Measurements from ENCODE around the gene SPATA31D4. TPM values are rescaled to one million over a fixed set of nuclear protein-coding genes. Genes with fewer than 3 reads are reported as not detected.

SPATA31D4 gene
- total RNA-seq: not detected in 2 replicates

GRCh38 chr9:81928305-81928704, at the start of gene SPATA31D4:
Gene SPATA31D4 (plus strand): TSS chr9:81928428. CDS start chr9:81928514, 86 bp downstream.

GRCh38 chr9:81943393-81943792, 15.2 kb downstream of the SPATA31D4 start, which contains the start of gene SPATA31D3:
Gene SPATA31D3 (plus strand): TSS chr9:81943500. CDS start chr9:81943586, 86 bp downstream.

Other genes starting within 250 kb of the SPATA31D4 start
- 50.1 and 51.3 TPM in 2 replicates for gene TLE1, start 238.9 kb upstream of the SPATA31D4 start, total RNA-seq
- gene SPATA31D3, start 15.1 kb downstream of the SPATA31D4 start, total RNA-seq: not detected in 2 replicates
- gene SPATA31D1, start 60.3 kb downstream of the SPATA31D4 start, total RNA-seq: under 0.01 TPM in 1 of 2 replicates, not detected in the other

All from tracheal epithelial cell (primary cell).